Measurements from ENCODE around the gene CXorf66. TPM values are rescaled to one million over a fixed set of nuclear protein-coding genes. Genes with fewer than 3 reads are reported as not detected.
A peak's percentile ranks its signal among the peaks of the same experiment; 100 is the strongest.

Gene CXorf66
- total RNA-seq, 4 donors from 2014 or later = not detected

GRCh38 chrX:139933904-139934303 is 31.4 kb downstream of the CXorf66 start:
- no peak for TF ChIP-seq CTCF (IDR thresholded peaks at IDR 0.05)
- no peak for DNase-seq (ENCODE audit: low spot score)
- no peak for ATAC-seq (ENCODE audit: low FRiP score)

GRCh38 chrX:139932901-139933796 is 32.2 kb downstream of the CXorf66 start, which contains the start of gene ATP11C:
Gene ATP11C (minus strand): TSS chrX:139933053. CDS start chrX:139932042, 1,011 bp downstream.
- DNase-seq (ENCODE audit: low spot score) = peak; percentile 54
- TF ChIP-seq CTCF (IDR thresholded peaks at IDR 0.05) = no peak
- ATAC-seq (ENCODE audit: low FRiP score) = peak; percentile 92

- no peak for TF ChIP-seq CTCF (IDR thresholded peaks at IDR 0.05)
- ATAC-seq (ENCODE audit: low FRiP score) (peak; percentile 58), DNase-seq (ENCODE audit: low spot score) (no peak)
These were observed 33.0 kb downstream of the CXorf66 start for GRCh38 chrX:139932073-139932900.

- DNase-seq (ENCODE audit: low spot score) = no peak
These were observed 33.7 kb downstream of the CXorf66 start for GRCh38 chrX:139931646-139932072.

GRCh38 chrX:139930916-139931645 is 34.2 kb downstream of the CXorf66 start:
- no peak for TF ChIP-seq CTCF (IDR thresholded peaks at IDR 0.05)
- ATAC-seq (ENCODE audit: low FRiP score) (no peak), DNase-seq (ENCODE audit: low spot score) (no peak)

More at GRCh38 chrX:139931646-139932072, 33.7 kb downstream of the CXorf66 start:
- no peak for TF ChIP-seq CTCF (IDR thresholded peaks at IDR 0.05)
- ATAC-seq (ENCODE audit: low FRiP score) = no peak

GRCh38 chrX:139930401-139930800 is 34.9 kb downstream of the CXorf66 start:
- no peak for DNase-seq (ENCODE audit: low spot score)
- ATAC-seq (ENCODE audit: low FRiP score) = no peak

More at GRCh38 chrX:139930401-139930800, 34.9 kb downstream of the CXorf66 start:
- TF ChIP-seq CTCF (IDR thresholded peaks at IDR 0.05) = no peak
